GM19025 (cell line): Measurements from ENCODE around the gene PRKAG2.

Source experiments
- ATAC-seq: cut with Tn5 transposase; IDR thresholded peaks from one replicate; pipeline ENCODE4 v1.9.1; 2021; ENCODE audit warnings: mild to moderate bottlenecking, low read depth, moderate library complexity; ENCODE audit not compliant: unreplicated experiment

Gene PRKAG2

GRCh38 chr7:151614019-151614418 is 262.9 kb downstream of the PRKAG2 start:
- no peak for ATAC-seq

GRCh38 chr7:151611878-151612277 is 265.0 kb downstream of the PRKAG2 start:
- ATAC-seq = no peak

- ATAC-seq = no peak
Measured at GRCh38 chr7:151611041-151611440, 265.9 kb downstream of the PRKAG2 start.

- ATAC-seq = no peak
Measured at GRCh38 chr7:151608031-151608551, 268.8 kb downstream of the PRKAG2 start.

- no peak for ATAC-seq
Measured at GRCh38 chr7:151607464-151607867, 269.4 kb downstream of the PRKAG2 start.

GRCh38 chr7:151603951-151604350 is 273.0 kb downstream of the PRKAG2 start:
- no peak for ATAC-seq

DNA sequence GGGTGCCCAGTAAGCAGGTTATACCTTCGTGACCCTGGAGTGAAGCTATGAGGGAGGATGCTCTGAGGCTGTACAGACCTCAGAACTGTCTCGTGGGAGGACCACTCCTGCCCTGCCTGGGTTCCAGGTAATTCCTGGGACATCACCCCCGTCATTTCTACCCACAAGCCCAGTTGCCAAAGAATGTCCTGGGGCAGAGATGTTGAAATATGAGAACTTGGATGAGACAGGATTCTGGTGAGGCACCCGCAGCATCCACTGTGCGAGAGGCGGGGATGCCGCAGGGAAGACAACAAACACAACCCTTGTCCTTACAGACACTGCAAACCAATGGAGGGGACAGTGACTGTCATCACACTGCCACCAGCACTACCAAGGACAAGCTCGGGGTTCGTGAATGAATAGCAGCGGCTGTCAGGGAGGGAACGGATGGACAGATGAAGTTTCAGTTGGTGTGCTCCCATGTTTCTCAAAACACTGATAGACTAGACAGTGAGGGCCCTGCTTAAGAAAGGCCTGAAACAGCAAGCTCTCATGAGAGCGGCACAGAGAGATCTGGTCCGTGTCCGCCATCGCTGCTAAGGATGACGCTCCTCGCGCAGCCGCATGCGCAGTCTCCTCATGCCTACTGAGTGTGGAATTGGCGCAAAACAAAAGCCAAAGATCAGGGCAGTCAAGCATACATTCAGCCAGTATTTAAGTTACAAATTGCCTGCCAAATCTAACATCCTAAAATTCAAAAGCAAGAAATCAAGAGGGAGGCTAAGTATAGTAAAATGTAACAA is 275.2 kb downstream of the PRKAG2 start:
- no peak for ATAC-seq

- no peak for ATAC-seq
Measured at GRCh38 chr7:151600331-151600730, 276.6 kb downstream of the PRKAG2 start.

DNA sequence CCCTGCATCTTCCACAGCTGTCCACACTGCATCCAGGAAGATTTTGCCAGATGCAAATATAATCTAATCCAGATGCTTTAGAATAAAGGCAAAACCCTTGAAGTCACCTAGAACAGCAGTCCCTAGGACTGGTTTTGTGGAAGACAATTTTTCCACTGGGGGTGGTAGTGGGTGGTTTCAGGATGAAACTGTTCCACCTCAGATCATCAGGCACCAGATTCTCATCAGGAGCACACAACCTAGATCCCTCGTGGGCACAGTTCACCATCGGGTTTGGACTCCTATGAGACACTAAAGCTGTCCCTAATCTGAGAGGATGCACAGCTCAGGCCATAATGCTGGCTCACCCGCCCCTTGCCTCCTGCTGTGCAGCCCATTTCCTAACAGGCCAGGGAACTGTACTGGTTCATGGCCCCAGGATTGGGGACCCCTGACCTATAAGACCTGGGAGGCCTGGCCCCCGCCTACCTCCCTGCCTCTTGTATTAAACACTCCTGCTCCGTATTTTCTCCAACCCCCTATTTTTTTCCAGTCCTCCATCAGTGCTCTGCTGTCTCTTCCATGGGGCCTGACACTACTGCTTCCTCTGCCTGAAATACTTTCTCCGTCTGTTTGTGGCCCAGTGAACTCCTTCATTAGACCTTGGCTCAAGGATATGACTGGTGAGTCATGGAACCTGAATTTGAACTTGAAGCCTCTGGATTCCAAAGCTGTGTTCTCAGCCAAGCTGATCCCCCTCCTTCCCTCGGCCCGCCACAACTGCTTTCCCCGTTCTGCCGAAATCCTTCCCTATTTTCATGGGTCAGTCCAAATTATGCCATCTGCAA is 277.3 kb downstream of the PRKAG2 start:
- no peak for ATAC-seq

GRCh38 chr7:151597541-151598444 is 279.1 kb downstream of the PRKAG2 start:
- ATAC-seq = no peak

GRCh38 chr7:151595702-151596350 is 281.1 kb downstream of the PRKAG2 start:
- ATAC-seq = no peak

DNA sequence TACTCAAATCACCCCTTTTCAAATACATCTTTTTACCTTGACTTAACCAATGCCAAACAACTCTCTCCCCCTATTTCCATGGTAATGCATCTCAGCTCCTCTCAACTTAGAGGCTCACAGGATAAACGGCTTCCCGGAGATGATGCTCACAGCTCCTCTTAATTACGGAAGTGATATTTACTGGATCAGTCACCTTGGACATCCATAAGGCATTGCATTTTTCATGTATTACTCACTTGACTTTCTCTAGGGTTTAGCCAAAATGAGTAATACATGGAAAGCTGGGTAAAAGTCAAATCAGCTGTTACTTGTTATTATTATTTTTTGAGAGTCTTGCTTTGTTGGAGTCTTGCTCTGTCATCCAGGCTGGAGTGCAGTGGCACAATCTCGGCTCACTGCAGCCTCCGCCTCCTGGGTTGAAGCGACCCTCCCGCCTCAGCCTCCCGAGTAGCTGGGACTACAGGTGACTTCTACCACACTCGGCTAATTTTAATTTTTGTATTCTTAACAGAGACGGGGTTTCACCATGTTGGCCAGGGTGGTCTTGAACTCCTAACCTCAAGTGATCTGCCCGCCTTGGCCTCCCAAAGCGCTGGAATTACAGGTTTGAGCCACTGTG is 283.9 kb downstream of the PRKAG2 start:
- ATAC-seq = no peak

DNA sequence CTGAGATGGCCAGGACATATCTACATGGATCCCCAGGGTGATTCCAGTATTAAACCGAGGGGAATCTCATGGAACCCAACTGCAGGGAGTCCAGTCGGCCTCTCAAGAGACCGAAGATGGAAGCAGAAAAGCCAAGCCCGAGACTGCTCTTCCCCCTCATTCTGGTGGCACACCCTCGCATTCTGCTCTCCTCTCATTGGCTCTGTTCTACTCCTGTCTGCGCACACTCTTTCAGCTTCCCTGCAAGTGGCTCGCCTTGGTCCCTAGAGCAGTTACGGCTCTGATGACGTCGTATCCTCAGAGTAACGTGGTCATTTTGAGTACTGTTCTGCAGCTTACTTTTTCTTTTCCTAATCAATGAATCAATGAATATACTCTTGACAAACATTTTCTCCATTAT is 284.6 kb downstream of the PRKAG2 start:
- no peak for ATAC-seq

DNA sequence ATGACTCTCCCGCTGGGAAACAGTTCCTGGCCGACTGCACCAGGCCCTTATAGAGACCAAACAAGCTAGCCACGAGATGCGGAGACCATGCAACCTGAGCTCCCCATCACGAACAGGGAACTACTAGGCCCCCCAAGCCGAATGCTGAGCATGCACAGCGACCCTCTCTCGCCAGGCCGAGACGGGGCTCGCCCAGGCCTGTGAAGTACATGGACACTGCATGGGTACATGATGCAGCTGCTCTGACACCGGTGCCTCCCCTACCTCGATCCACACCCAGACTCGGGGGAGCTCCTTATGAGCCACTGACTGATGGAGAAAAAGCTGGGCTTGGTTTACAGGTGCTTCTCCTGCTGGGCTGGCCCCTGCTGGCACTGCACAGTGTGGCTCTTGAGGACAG is 285.0 kb downstream of the PRKAG2 start:
- no peak for ATAC-seq

DNA sequence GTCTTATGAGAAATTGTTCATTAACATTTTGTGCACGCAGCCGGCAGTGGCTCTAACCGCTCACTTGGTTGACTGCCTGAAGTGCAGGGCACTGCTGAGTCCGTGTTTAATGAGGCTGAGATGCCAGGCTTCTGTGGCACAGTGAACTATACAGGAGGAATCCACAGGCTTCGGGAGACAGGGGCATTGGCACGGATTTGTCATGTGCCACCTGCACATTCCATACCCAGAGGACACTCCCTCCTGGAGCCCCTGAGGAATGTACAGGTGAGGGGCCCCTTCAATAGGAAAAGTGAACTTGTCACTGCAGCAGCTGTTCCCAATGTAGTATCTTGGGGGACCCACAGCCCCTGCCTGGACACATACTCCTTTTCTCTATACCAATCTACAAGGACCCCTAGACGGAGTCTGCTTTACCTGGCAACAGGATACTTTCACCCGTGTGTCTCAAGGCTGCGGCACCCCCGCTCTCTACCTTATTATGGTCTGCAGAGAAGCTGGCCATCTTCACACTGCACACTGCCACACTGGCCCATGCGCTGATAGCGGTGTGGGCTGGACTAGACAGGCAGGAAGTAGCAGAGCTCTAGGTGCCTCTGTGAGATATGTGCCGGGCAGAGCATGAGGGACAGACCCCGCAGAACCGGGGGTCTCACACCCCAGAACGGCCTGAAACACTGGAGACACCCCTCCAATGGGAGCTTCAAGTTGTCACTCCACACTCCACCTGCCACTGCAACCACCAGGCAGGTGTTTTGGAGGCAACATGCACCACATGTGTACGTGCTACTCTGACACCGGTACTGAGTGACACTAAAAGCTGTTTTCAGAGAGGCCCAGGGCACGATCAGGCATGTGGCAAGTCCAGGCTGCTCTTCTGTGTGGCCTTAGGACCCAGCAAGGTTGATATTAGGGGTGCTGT is 285.8 kb downstream of the PRKAG2 start:
- no peak for ATAC-seq

- peak; percentile 80 for ATAC-seq
Measured at GRCh38 chr7:151590071-151590849, 286.7 kb downstream of the PRKAG2 start.

- no peak for ATAC-seq
Measured at GRCh38 chr7:151588982-151589381, 287.9 kb downstream of the PRKAG2 start.
